Smooth muscle cell (in vitro differentiated cells): ENCODE measurements around the gene PIP5K1B. TPM values are rescaled to one million over a fixed set of nuclear protein-coding genes. Genes with fewer than 3 reads are reported as not detected.

Experiments
- DNase-seq: peaks from one replicate; lab custom pipeline; 2025; ENCODE audit not compliant: unreplicated experiment; lab: John Stamatoyannopoulos, UW
- H2AFZ ChIP-seq: fragments of 200-600 bp; sonication (generic); 2 replicates; pipeline ENCODE4 v1.6.0; 2016; ENCODE audit warnings: antibody characterized with exemption, low read depth, mild to moderate bottlenecking
- H3F3A ChIP-seq: fragments of 200-600 bp; sonication (generic); 2 replicates; pipeline ENCODE4 v1.6.0; 2017; ENCODE audit warnings: antibody characterized with exemption, low read depth
- H3K27ac ChIP-seq: fragments of 200-600 bp; sonication (generic); 2 replicates; pipeline ENCODE4 v1.5.1; 2016; ENCODE audit warnings: low read depth, mild to moderate bottlenecking
- H3K27me3 ChIP-seq: fragments of 200-600 bp; sonication (generic); 2 replicates; pipeline ENCODE4 v1.6.1; 2016; ENCODE audit warnings: low read depth, mild to moderate bottlenecking
- H3K36me3 ChIP-seq: fragments of 200-600 bp; sonication (generic); 2 replicates; pipeline ENCODE4 v1.5.1; 2016; ENCODE audit warnings: low read depth
- H3K4me1 ChIP-seq: fragments of 200-600 bp; sonication (generic); 2 replicates; pipeline ENCODE4 v1.5.1; 2016; ENCODE audit warnings: low read depth
- H3K4me2 ChIP-seq: fragments of 200-600 bp; sonication (generic); 2 replicates; pipeline ENCODE4 v1.6.0; 2016; ENCODE audit warnings: mild to moderate bottlenecking
- H3K4me3 ChIP-seq: fragments of 200-600 bp; sonication (generic); 2 replicates; pipeline ENCODE4 v1.5.1; 2016; ENCODE audit warnings: mild to moderate bottlenecking
- H3K79me2 ChIP-seq: fragments of 200-600 bp; sonication (generic); 2 replicates; pipeline ENCODE4 v1.6.0; 2016; ENCODE audit warnings: low read depth, mild to moderate bottlenecking
- H3K9ac ChIP-seq: fragments of 200-600 bp; sonication (generic); 2 replicates; pipeline ENCODE4 v1.6.0; 2016; ENCODE audit warnings: low read depth
- H3K9me3 ChIP-seq: fragments of 200-600 bp; sonication (generic); replicated peaks from 2 replicates; pipeline ENCODE4 v1.5.1; 2016; ENCODE audit warnings: low read depth
- H4K20me1 ChIP-seq: fragments of 200-600 bp; sonication (generic); 2 replicates; pipeline ENCODE4 v1.6.0; 2016; ENCODE audit warnings: low read depth
- WGBS: methylation state at CpG from one replicate; pipeline ENCODE4 v1.1.7; 2016; ENCODE audit warnings: low lambda C conversion rate; 5-methylcytosine and 5-hydroxymethylcytosine counted together
- polyA plus RNA-seq: library from polyadenylated mRNA; unstranded; fragments of >200 nt; fragmentation: Nextera tagmentation; extraction: Ambion mirVana; gene quantifications from 2 replicates; pipeline ENCODE4 v1.2.1, GENCODE V29; 2016
- total RNA-seq: library from RNA; depleted of rRNA; stranded (reverse); fragments of >200 nt; gene quantifications from 2 replicates; pipeline ENCODE4 v1.2.3, GENCODE V29; 2014
- TF ChIP-seq, protein P1 (sequence below): fragments of 200-600 bp; sonication (generic); IDR thresholded peaks from 2 replicates; pipeline ENCODE4 v1.5.1; 2017; ENCODE audit warnings: borderline replicate concordance, mild to moderate bottlenecking, antibody characterized with exemption; ENCODE audit not compliant: insufficient read depth, poor library complexity, severe bottlenecking

The PIP5K1B gene
- total and polyA plus RNA-seq, 2 experiments from 2014 or later = not detected

DNA sequence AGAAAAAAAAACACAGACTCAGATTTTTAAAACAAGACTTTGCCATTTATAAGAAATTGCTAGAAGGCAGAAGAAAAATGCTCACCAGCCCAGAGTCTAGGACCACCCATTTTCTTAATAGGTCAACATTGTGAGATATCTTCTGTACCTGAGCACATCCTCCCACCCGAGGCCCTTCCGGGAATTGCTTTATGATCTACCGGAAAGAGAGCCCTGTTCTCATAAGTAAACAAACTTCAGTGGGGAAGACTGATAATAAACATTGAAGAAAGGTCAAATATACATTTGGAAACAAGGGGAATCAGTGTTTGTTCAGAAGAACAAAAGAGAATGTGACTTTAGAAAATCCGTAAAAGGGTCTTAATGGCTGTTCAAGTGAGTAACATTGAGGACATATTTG is 264.5 kb downstream of the PIP5K1B start:
- Histone ChIP-seq H2AFZ (no peak overlapping the region), H3K36me3 (no peaks in the 10 kb centered on the region), H3K4me3 (no peak overlapping the region), H3K4me1 (no peaks in the 10 kb centered on the region), H3K9ac (no peak overlapping the region), H3F3A (no peaks in the 10 kb centered on the region), H3K27ac (no peak overlapping the region), H3K27me3 (no peaks in the 10 kb centered on the region), H3K4me2 (no peak overlapping the region), H3K79me2 (no peaks in the 10 kb centered on the region), H4K20me1 (no peaks in the 10 kb centered on the region), H3K9me3 (no peaks in the 10 kb centered on the region)
- no peak for DNase-seq
- WGBS = 84% methylated on average over 4 of the region's 4 CpGs
- TF ChIP-seq, protein P1, sequence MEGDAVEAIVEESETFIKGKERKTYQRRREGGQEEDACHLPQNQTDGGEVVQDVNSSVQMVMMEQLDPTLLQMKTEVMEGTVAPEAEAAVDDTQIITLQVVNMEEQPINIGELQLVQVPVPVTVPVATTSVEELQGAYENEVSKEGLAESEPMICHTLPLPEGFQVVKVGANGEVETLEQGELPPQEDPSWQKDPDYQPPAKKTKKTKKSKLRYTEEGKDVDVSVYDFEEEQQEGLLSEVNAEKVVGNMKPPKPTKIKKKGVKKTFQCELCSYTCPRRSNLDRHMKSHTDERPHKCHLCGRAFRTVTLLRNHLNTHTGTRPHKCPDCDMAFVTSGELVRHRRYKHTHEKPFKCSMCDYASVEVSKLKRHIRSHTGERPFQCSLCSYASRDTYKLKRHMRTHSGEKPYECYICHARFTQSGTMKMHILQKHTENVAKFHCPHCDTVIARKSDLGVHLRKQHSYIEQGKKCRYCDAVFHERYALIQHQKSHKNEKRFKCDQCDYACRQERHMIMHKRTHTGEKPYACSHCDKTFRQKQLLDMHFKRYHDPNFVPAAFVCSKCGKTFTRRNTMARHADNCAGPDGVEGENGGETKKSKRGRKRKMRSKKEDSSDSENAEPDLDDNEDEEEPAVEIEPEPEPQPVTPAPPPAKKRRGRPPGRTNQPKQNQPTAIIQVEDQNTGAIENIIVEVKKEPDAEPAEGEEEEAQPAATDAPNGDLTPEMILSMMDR = no peak

DNA sequence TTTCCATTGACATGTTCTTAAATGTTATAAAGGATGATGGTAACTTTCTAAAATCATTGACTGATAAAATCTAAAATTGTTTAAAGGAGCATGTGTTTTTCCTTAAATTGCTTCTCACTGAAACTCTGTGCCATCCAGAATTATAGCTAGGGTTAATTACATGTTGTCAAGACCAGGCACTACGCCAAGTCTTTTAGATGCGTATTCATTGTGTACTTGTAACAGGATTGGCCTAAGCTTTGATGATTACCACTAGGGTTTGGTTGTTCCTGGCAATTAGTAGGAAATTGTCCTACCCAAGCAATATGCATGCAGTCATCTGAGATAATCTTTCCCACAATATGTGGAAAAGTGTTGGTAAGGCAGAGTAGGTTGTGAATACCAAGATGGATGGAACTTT is 265.1 kb downstream of the PIP5K1B start:
- H4K20me1 ChIP-seq = no peaks in the 10 kb centered on the region
- no peak overlapping the region for H3K9ac ChIP-seq
- H3K4me2 ChIP-seq = no peak overlapping the region
- no peaks in the 10 kb centered on the region for H3K4me1 ChIP-seq
- no peak overlapping the region for H3K4me3 ChIP-seq
- whole genome bisulfite sequencing = 83% methylated on average over 2 of the region's 2 CpGs
- H3K27ac ChIP-seq = no peak overlapping the region
- no peak for DNase-seq
- H3K79me2 ChIP-seq = no peaks in the 10 kb centered on the region
- H2AFZ ChIP-seq = no peak overlapping the region
- H3F3A ChIP-seq = no peaks in the 10 kb centered on the region
- no peaks in the 10 kb centered on the region for H3K27me3 ChIP-seq
- no peaks in the 10 kb centered on the region for H3K9me3 ChIP-seq
- TF ChIP-seq, protein P1 = no peak
- no peaks in the 10 kb centered on the region for H3K36me3 ChIP-seq

DNA sequence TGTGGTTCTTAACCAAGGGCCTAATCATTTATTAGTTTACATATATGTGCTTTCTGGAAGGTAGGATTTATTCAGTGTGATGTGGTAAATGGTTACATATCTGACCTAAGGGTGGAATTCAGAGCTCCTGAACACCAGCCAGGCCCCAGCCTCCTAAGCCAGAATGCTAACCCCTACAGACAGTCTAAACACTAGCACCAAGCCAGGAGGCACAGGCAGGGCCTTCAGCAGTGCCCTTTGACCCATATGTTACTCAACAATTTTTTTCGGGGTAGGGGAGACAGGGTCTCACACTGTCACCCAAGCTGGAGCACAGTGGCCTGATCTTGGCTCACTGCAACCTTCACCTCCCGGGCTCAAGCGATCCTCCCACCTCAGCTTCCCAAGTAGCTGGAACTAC is 268.6 kb downstream of the PIP5K1B start:
- H4K20me1 ChIP-seq = no peaks in the 10 kb centered on the region
- no peak overlapping the region for H3K4me2 ChIP-seq
- no peak overlapping the region for H3K9ac ChIP-seq
- no peak for DNase-seq
- H3K4me1 ChIP-seq = no peaks in the 10 kb centered on the region
- no peak overlapping the region for H2AFZ ChIP-seq
- H3K79me2 ChIP-seq = no peaks in the 10 kb centered on the region
- H3K27ac ChIP-seq = no peak overlapping the region
- H3K4me3 ChIP-seq = no peak overlapping the region
- TF ChIP-seq, protein P1 = no peak
- no peaks in the 10 kb centered on the region for H3K27me3 ChIP-seq
- H3F3A ChIP-seq = no peaks in the 10 kb centered on the region
- H3K36me3 ChIP-seq = no peaks in the 10 kb centered on the region
- H3K9me3 ChIP-seq = no peaks in the 10 kb centered on the region
- 95% methylated on average over 3 of the region's 3 CpGs for WGBS

DNA sequence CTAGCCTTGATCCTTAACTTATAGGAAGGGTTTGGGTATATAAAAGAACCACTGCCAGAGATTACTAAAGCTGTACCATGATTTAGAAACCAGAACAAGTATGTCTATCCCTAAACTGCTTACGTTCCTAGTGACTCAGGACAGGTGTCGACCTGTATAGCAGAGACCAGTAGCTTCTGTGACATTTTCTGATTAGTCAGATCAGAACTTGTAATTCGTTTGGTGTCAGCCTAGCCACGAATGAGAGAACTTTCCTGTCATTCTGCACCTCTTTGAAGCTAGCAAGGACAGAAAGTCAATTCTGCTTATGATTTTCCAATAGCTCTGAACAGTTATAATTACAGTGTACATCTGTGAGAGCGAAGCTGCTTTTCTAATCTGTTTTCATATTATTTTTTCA is 269.4 kb downstream of the PIP5K1B start:
- Histone ChIP-seq H3K9ac (no peak overlapping the region), H3K4me1 (no peaks in the 10 kb centered on the region), H3K9me3 (no peaks in the 10 kb centered on the region), H4K20me1 (no peaks in the 10 kb centered on the region), H3K4me2 (no peak overlapping the region), H3K79me2 (no peaks in the 10 kb centered on the region), H3K27ac (no peak overlapping the region), H2AFZ (no peak overlapping the region), H3F3A (no peaks in the 10 kb centered on the region), H3K4me3 (no peak overlapping the region), H3K27me3 (no peaks in the 10 kb centered on the region), H3K36me3 (no peaks in the 10 kb centered on the region)
- 88% methylated on average over 5 of the region's 5 CpGs for WGBS
- DNase-seq = no peak
- TF ChIP-seq, protein P1 = no peak
